Panc1 (cell line): Measurements from ENCODE around the gene SHISAL1. TPM values are rescaled to one million over a fixed set of nuclear protein-coding genes. Genes with fewer than 3 reads are reported as not detected.

Experiments used
- ATAC-seq: fragments of 200-7000 bp; cut with Tn5 transposase; 2 replicates; pipeline ENCODE4 v1.9.1; 2020; ENCODE audit warnings: mild to moderate bottlenecking, moderate library complexity
- BruUV-seq: library from RNA; stranded (reverse); fragments of 400-500 nt; replicated peaks from 2 replicates; lab custom pipeline; 2021; lab: Mats Ljungman, UMichigan
- CTCF ChIA-PET: fragments of 300-600 bp; sonication (Branson Sonifier 250); formaldehyde crosslinking; loops from one replicate; lab custom pipeline; 2022; ENCODE audit warnings: antibody characterized with exemption; lab: Charles Lee
- POLR2A ChIA-PET: fragments of 300-600 bp; sonication (Branson Sonifier 250); formaldehyde crosslinking; loops from one replicate; lab custom pipeline; 2022; ENCODE audit warnings: antibody characterized with exemption; lab: Charles Lee
- DNase-seq: peaks from one replicate; pipeline ENCODE4 v3.0.0-alpha.2; 2010; ENCODE audit warnings: low read depth, low spot score
- H3K27ac ChIP-seq: 2 replicates; pipeline ENCODE4 v1.5.1; 2011; ENCODE audit warnings: mild to moderate bottlenecking, low read length, inconsistent platforms
- H3K27me3 ChIP-seq: fragments of 200-500 bp; sonication (Bioruptor generic); 2 replicates; pipeline ENCODE4 v1.6.0; 2014; ENCODE audit warnings: low read length, inconsistent platforms; ENCODE audit not compliant: control insufficient read depth, insufficient read depth
- H3K36me3 ChIP-seq: fragments of 200-500 bp; sonication (Bioruptor generic); 2 replicates; pipeline ENCODE4 v1.5.1; 2014; ENCODE audit warnings: inconsistent platforms, mild to moderate bottlenecking, low read length, moderate library complexity; ENCODE audit not compliant: control insufficient read depth, insufficient read depth
- H3K4me1 ChIP-seq: 2 replicates; pipeline ENCODE4 v1.5.1; 2011; ENCODE audit warnings: inconsistent platforms, mild to moderate bottlenecking, low read length, moderate library complexity; ENCODE audit not compliant: control insufficient read depth, insufficient read depth
- H3K4me3 ChIP-seq, 2 experiments: 2 replicates each; pipeline ENCODE4 v1.5.1; 2011 to 2012; ENCODE audit warnings: low read depth in 2 of 2, low read length in 2 of 2, mild to moderate bottlenecking in 2 of 2, inconsistent platforms in 1 of 2, moderate library complexity in 1 of 2
- H3K9me3 ChIP-seq: fragments of 200-500 bp; sonication (Bioruptor generic); 2 replicates; pipeline ENCODE4 v1.5.1; 2014; ENCODE audit warnings: low read depth, mild to moderate bottlenecking, inconsistent platforms, low read length, moderate library complexity; ENCODE audit not compliant: control insufficient read depth, insufficient read depth
- CTCF ChIP-seq: fragments of 450-650 bp; IDR thresholded peaks from 2 replicates; pipeline ENCODE4 v1.5.1; 2017; ENCODE audit warnings: mild to moderate bottlenecking
- POLR2AphosphoS5 ChIP-seq: IDR thresholded peaks from 2 replicates; pipeline ENCODE4 v1.6.1; 2012; ENCODE audit warnings: mild to moderate bottlenecking, low read depth, low read length, moderate library complexity
- REST ChIP-seq, 2 experiments: IDR thresholded peaks; 2 replicates each; pipeline ENCODE4 v1.6.1; 2011 to 2012; ENCODE audit warnings: low read depth in 2 of 2, control low read depth in 1 of 2, low read length in 1 of 2, mild to moderate bottlenecking in 1 of 2, moderate library complexity in 1 of 2; ENCODE audit not compliant: insufficient read depth in 1 of 2
- SIN3A ChIP-seq: IDR thresholded peaks from 2 replicates; pipeline ENCODE4 v1.6.1; 2012; ENCODE audit warnings: low read depth, mild to moderate bottlenecking, low read length, moderate library complexity, borderline replicate concordance; ENCODE audit not compliant: insufficient read depth
- TCF7L2 ChIP-seq: IDR thresholded peaks from 2 replicates; pipeline ENCODE4 v1.6.1; 2011; ENCODE audit warnings: mild to moderate bottlenecking, low read depth, low read length, inconsistent platforms
- in situ Hi-C: cut with HindIII; loops from 2 replicates; pipeline ENCODE4 v1.10.0; 2016; ENCODE audit warnings: low sequenced_read_pairs, low pct_unique_long_range_greater_than_20kb
- intact Hi-C: fragments of 100-400 bp; cut with micrococcal nuclease; formaldehyde crosslinking; loops from one replicate; pipeline ENCODE4 v1.10.0; 2022; ENCODE audit not compliant: unreplicated experiment
- total RNA-seq: library from RNA; stranded (reverse); gene quantifications from one replicate; pipeline ENCODE4 v1.2.1, GENCODE V29; 2021; ENCODE audit not compliant: unreplicated experiment

Gene SHISAL1
- total RNA-seq, 1 experiment from 2014 or later = 1.2 TPM

GRCh38 chr22:44207173-44207980 lies 105.4 kb downstream of the SHISAL1 start:
- CTCF ChIA-PET = interaction anchor here (0.6 kb wide), 1 partner anchor 8 kb away, joined by 4 read pairs; no protein-coding TSS in a partner anchor
- no peak overlapping the region for H3K4me3 ChIP-seq

GRCh38 chr22:44206696-44207095 lies 106.1 kb downstream of the SHISAL1 start:
- H3K27me3 ChIP-seq = no peaks in the 10 kb centered on the region
- ChIA-PET POLR2A (no interaction called here), CTCF (no interaction called here)
- no TSS peak for BruUV-seq
- no peak overlapping the region for H3K27ac ChIP-seq
- intact Hi-C loops (no loop called here), in situ Hi-C loops (no loop called here)
- no peak for ATAC-seq
- H3K9me3 ChIP-seq = no peaks in the 10 kb centered on the region
- no peak for TF ChIP-seq CTCF
- TF ChIP-seq SIN3A = no peak
- no peak for TF ChIP-seq POLR2AphosphoS5
- TF ChIP-seq REST (IDR thresholded peaks at IDR 0.05; ENCODE audit: insufficient read depth in 1 of 2, low read depth in 2 of 2, low read length in 1 of 2) = no peak
- TF ChIP-seq TCF7L2 = no peak
- H3K4me3 ChIP-seq = no peak overlapping the region
- DNase-seq = no peak
- H3K4me1 ChIP-seq = no peaks in the 10 kb centered on the region
- H3K36me3 ChIP-seq = no peaks in the 10 kb centered on the region

More at GRCh38 chr22:44207173-44207980, 105.4 kb downstream of the SHISAL1 start:
- Histone ChIP-seq H3K9me3 (no peaks in the 10 kb centered on the region), H3K27me3 (no peaks in the 10 kb centered on the region), H3K36me3 (no peaks in the 10 kb centered on the region), H3K4me1 (no peaks in the 10 kb centered on the region), H3K27ac (no peak overlapping the region)
- in situ Hi-C loops = no loop called here
- ATAC-seq = no peak
- TF ChIP-seq POLR2AphosphoS5 = no peak
- TF ChIP-seq CTCF = no peak
- no peak for TF ChIP-seq REST (IDR thresholded peaks at IDR 0.05; ENCODE audit: insufficient read depth in 1 of 2, low read depth in 2 of 2, low read length in 1 of 2)
- no peak for TF ChIP-seq TCF7L2
- TF ChIP-seq SIN3A = no peak
- POLR2A ChIA-PET = no interaction called here
- BruUV-seq = no TSS peak
- intact Hi-C loops = no loop called here
- DNase-seq = no peak
